NCI-H1694 treated with DMSO at 0.1 percent for 48 hours (cell line): ENCODE results near the gene SNX25.
"Not testable (repeated sequence)": the region's sequence is repeated elsewhere in the genome, so short reads cannot be mapped to it uniquely, and the experiment has no call there.

Experiments
- DNase-seq: peaks from one replicate; lab custom pipeline; 2025; lab: John Stamatoyannopoulos, UW

The SNX25 gene

GRCh38 chr4:185307136-185307950, 97.9 kb downstream of the SNX25 start:
- no peak for DNase-seq

- DNase-seq, result no peak
These were observed 100.4 kb downstream of the SNX25 start for GRCh38 chr4:185309770-185310169.

GRCh38 chr4:185311113-185311888, 101.9 kb downstream of the SNX25 start:
- no peak for DNase-seq

GRCh38 chr4:185312699-185313098, 103.3 kb downstream of the SNX25 start:
- no peak for DNase-seq

- not testable (repeated sequence) for DNase-seq
These were observed 108.1 kb downstream of the SNX25 start for GRCh38 chr4:185317462-185317861.

GRCh38 chr4:185317880-185318279, 108.5 kb downstream of the SNX25 start:
- DNase-seq, result no peak

- no peak for DNase-seq
These were observed 109.3 kb downstream of the SNX25 start for GRCh38 chr4:185318679-185319078.

- no peak for DNase-seq
These were observed 113.4 kb downstream of the SNX25 start for GRCh38 chr4:185322803-185323202.

- DNase-seq, result no peak
These were observed 114.2 kb downstream of the SNX25 start for GRCh38 chr4:185323606-185324005.

GRCh38 chr4:185324361-185324760, 115.0 kb downstream of the SNX25 start:
- not testable (repeated sequence) for DNase-seq

GRCh38 chr4:185325721-185326120, 116.3 kb downstream of the SNX25 start:
- DNase-seq, result not testable (repeated sequence)

- DNase-seq, result no peak
These were observed 119.2 kb downstream of the SNX25 start for GRCh38 chr4:185328586-185328985.

- DNase-seq, result not testable (repeated sequence)
These were observed 120.6 kb downstream of the SNX25 start for GRCh38 chr4:185329879-185330510.

GRCh38 chr4:185332575-185333464, 123.4 kb downstream of the SNX25 start:
- no peak for DNase-seq

GRCh38 chr4:185334326-185334725, 124.9 kb downstream of the SNX25 start:
- no peak for DNase-seq

GRCh38 chr4:185335579-185335978, 126.2 kb downstream of the SNX25 start:
- no peak for DNase-seq

GRCh38 chr4:185339941-185340340, 130.5 kb downstream of the SNX25 start:
- DNase-seq, result no peak

- DNase-seq, result no peak
These were observed 132.0 kb downstream of the SNX25 start for GRCh38 chr4:185341377-185341776.

- no peak for DNase-seq
These were observed 132.4 kb downstream of the SNX25 start for GRCh38 chr4:185341841-185342240.

- no peak for DNase-seq
These were observed 134.6 kb downstream of the SNX25 start for GRCh38 chr4:185343726-185344581.
